Heart right ventricle (tissue), 16 donors: ENCODE results near the gene SGSH. TPM values are rescaled to one million over a fixed set of nuclear protein-coding genes. Genes with fewer than 3 reads are reported as not detected.

Source experiments
- ATAC-seq, 8 donors: fragments of 200-7000 bp; cut with Tn5 transposase; one replicate each; pipeline ENCODE4 v1.9.1; 2020; ENCODE audit warnings: mild to moderate bottlenecking in 8 of 8, moderate library complexity in 8 of 8, moderate number of reproducible peaks in 1 of 8
- DNase-seq, 2 donors: peaks; one replicate each; pipeline ENCODE4 v3.0.0-alpha.2; 2020
- H3K27ac ChIP-seq, 10 donors: fragments of 200-600 bp; sonication (generic) in 2 of 10; one replicate each; pipeline versions ENCODE4 v1.5.0 to v1.8.0; 2020 to 2022; ENCODE audit warnings: mild to moderate bottlenecking in 3 of 10
- H3K27me3 ChIP-seq, 7 donors: fragments of 200-600 bp; one replicate each; pipeline ENCODE4 v1.8.0; 2021 to 2022; ENCODE audit warnings: mild to moderate bottlenecking in 2 of 7
- H3K36me3 ChIP-seq, 9 donors: fragments of 200-600 bp; sonication (generic) in 1 of 9; one replicate each; pipeline versions ENCODE4 v1.5.0 to v1.8.0; 2020 to 2022; ENCODE audit warnings: mild to moderate bottlenecking in 2 of 9
- H3K4me1 ChIP-seq, 9 donors: fragments of 200-600 bp; sonication (generic) in 1 of 9; one replicate each; pipeline versions ENCODE4 v1.5.0 to v1.8.0; 2020 to 2022; ENCODE audit warnings: mild to moderate bottlenecking in 4 of 9
- H3K4me3 ChIP-seq, 10 donors: fragments of 200-600 bp; sonication (generic) in 2 of 10; one replicate each; pipeline versions ENCODE4 v1.5.0 to v1.8.0; 2020 to 2022; ENCODE audit warnings: mild to moderate bottlenecking in 7 of 10, moderate library complexity in 2 of 10
- H3K9me3 ChIP-seq, 11 donors: fragments of 200-600 bp in 10 of 11; sonication (generic) in 2 of 11; one replicate each; pipeline versions ENCODE4 v1.5.0 to v1.8.0; 2013 to 2022; ENCODE audit warnings: mild to moderate bottlenecking in 2 of 11, control low read depth in 1 of 11, moderate library complexity in 1 of 11
- CTCF ChIP-seq, 9 donors: fragments of 200-600 bp; sonication (generic) in 2 of 9; IDR thresholded peaks; one replicate each; pipeline versions ENCODE4 v1.5.0 to v1.8.0; 2021 to 2022; ENCODE audit warnings: antibody characterized with exemption in 9 of 9, mild to moderate bottlenecking in 5 of 9, moderate library complexity in 1 of 9
- WGBS, 2 donors: extraction: QIAGEN DNeasy Blood & Tissue Kit; methylation state at CpG; one replicate each; pipeline ENCODE4 v1.1.7; 2013; ENCODE audit warnings: inconsistent platforms in 1 of 2; 5-methylcytosine and 5-hydroxymethylcytosine counted together
- intact Hi-C, 10 donors: fragments of 100-400 bp; cut with DNase I; formaldehyde crosslinking; loops; one replicate each; pipeline versions ENCODE4 v1.11.1 to v1.14.2; 2022
- polyA plus RNA-seq, 2 donors: library from polyadenylated mRNA; stranded (reverse); fragments of 200-250 nt; gene quantifications; one replicate each; pipeline ENCODE4 v1.2.3, GENCODE V29; 2013
- total RNA-seq, 10 donors: library from RNA; stranded (reverse); fragmentation: NEBNext Ultra II Directional in 3 of 10; extraction: Animal tissue kit (Norgen Biotek cat#: 25700) in 3 of 10; gene quantifications; one replicate each; pipeline versions ENCODE4 v1.2.1 to v1.2.4, GENCODE V29; 2021 to 2023
- donor health status: Arrhythmogenic right ventricular cardiomyopathy.
- donor health status: ischemic (EF 13 %, LVEDD 7.1; RV severe dilation, severe dysfunction).
- donor health status: healthy with polysubstance abuse.
- donor health status: DM: no; HTN: yes; CAD: no.
- donor health status: DM: no; HTN: no; CAD: no.
- donor health status: ischemic (EF 25% LVEDD 6.9; RV normal size, moderate dysfunction).
- donor health status: ischemic (EF 25% LVEDD 5.7; RV mildly dilated, moderate dysfunction).
- donor health status: healthy.
- donor health status: DM: yes; HTN: yes; CAD: no.
- donor health status: Ischemic cardiomyopathy.
- donor health status: ischemic (EF 35%, LVEDD 5.7; RV mildly dilated, moderate dysfunction).
- donor health status: nonischemic (EF 11% LVEDD 7.7; RV severe dilation, severe dysfunction).
- donor health status: DM: yes; HTN: yes; CAD: no.
- donor health status: PGD.
- donor health status: ischemic (EF 29% LVEDD 5.4; RV normal size, mild dysfunction).
- donor health status: nonischemic (EF 23%, LVEDD 6.1; RV moderate dilation, normal function).

The SGSH gene
- total and polyA plus RNA-seq, 12 donors: 7.3 to 21.7 (median 14.0) TPM

GRCh38 chr17:80247561-80247960 lies 27.4 kb upstream of the SGSH start:
- no peak for TF ChIP-seq CTCF (IDR thresholded peaks at IDR 0.05)
- H3K9me3 ChIP-seq: no peaks in the 10 kb centered on the region
- WGBS, 2 donors: 97% methylated on average over 17 of the region's 17 CpGs
- DNase-seq (no peak), ATAC-seq (no peak)
- H3K4me1 ChIP-seq: peaks cover 0 to 7% (median 0%) of the 10 kb centered on the region in 9 donors
- no peak overlapping the region for H3K27ac ChIP-seq
- no peak overlapping the region for H3K4me3 ChIP-seq
- intact Hi-C loops: no loop called here
- peaks cover 0 to 97% (median 7%) of the 10 kb centered on the region in 9 donors for H3K36me3 ChIP-seq
- H3K27me3 ChIP-seq: no peaks in the 10 kb centered on the region

GRCh38 chr17:80246726-80247125 lies 26.6 kb upstream of the SGSH start:
- 94% methylated on average over 8 of the region's 8 CpGs for WGBS, 2 donors
- no peak overlapping the region for H3K27ac ChIP-seq
- intact Hi-C loops: no loop called here
- no peaks in the 10 kb centered on the region for H3K27me3 ChIP-seq
- ATAC-seq (no peak), DNase-seq (no peak)
- H3K9me3 ChIP-seq: no peaks in the 10 kb centered on the region
- no peak for TF ChIP-seq CTCF (IDR thresholded peaks at IDR 0.05)
- H3K36me3 ChIP-seq: peaks cover 0 to 97% (median 14%) of the 10 kb centered on the region in 9 donors
- peaks cover 0 to 7% (median 0%) of the 10 kb centered on the region in 9 donors for H3K4me1 ChIP-seq
- no peak overlapping the region for H3K4me3 ChIP-seq

GRCh38 chr17:80246266-80246681 lies 26.1 kb upstream of the SGSH start:
- no peak for ATAC-seq
- intact Hi-C loops: no loop called here
- Histone ChIP-seq H3K36me3 (peaks cover 0 to 97% (median 18%) of the 10 kb centered on the region in 9 donors), H3K4me1 (peaks cover 0 to 7% (median 0%) of the 10 kb centered on the region in 9 donors), H3K27me3 (no peaks in the 10 kb centered on the region), H3K9me3 (no peaks in the 10 kb centered on the region), H3K4me3 (no peak overlapping the region), H3K27ac (no peak overlapping the region)
- 95 to 96% methylated on average over 19 of the region's 19 CpGs for WGBS, 2 donors
- TF ChIP-seq CTCF (IDR thresholded peaks at IDR 0.05): no peak
- no peak for DNase-seq

- Histone ChIP-seq H3K36me3 (peaks cover 0 to 97% (median 20%) of the 10 kb centered on the region in 9 donors), H3K27ac (no peak overlapping the region), H3K4me3 (no peak overlapping the region), H3K4me1 (peaks cover 0 to 7% (median 0%) of the 10 kb centered on the region in 9 donors), H3K27me3 (no peaks in the 10 kb centered on the region), H3K9me3 (no peaks in the 10 kb centered on the region)
- ATAC-seq (no peak), DNase-seq (no peak)
- WGBS, 2 donors: 94% methylated on average over 27 of the region's 27 CpGs
- intact Hi-C loops: no loop called here
- TF ChIP-seq CTCF (IDR thresholded peaks at IDR 0.05): no peak
Observed at GRCh38 chr17:80245566-80246265, 25.6 kb upstream of the SGSH start.
